NT2/D1 (cell line): ENCODE data around the gene HOXB7.

Experiments used
- DNase-seq: peaks from one replicate; pipeline ENCODE4 v3.0.0-alpha.2; 2011; ENCODE audit warnings: low read depth, low spot score
- H3K27me3 ChIP-seq: 2 replicates; pipeline ENCODE4 v1.6.0; 2011; ENCODE audit warnings: mild to moderate bottlenecking; ENCODE audit not compliant: insufficient read length, insufficient read depth
- H3K36me3 ChIP-seq: 2 replicates; pipeline ENCODE4 v1.6.1; 2011; ENCODE audit warnings: mild to moderate bottlenecking, low read length, mixed read lengths; ENCODE audit not compliant: insufficient read depth, insufficient read length
- H3K4me1 ChIP-seq: 2 replicates; pipeline ENCODE4 v1.5.1; 2011; ENCODE audit not compliant: insufficient read depth, insufficient read length
- H3K4me3 ChIP-seq: 2 replicates; pipeline ENCODE4 v1.5.1; 2011; ENCODE audit warnings: low read depth; ENCODE audit not compliant: insufficient read length
- H3K9ac ChIP-seq: 2 replicates; pipeline ENCODE4 v1.6.0; 2011; ENCODE audit warnings: low read depth; ENCODE audit not compliant: insufficient read length
- H3K9me3 ChIP-seq: 2 replicates; pipeline ENCODE4 v1.5.1; 2011; ENCODE audit warnings: mild to moderate bottlenecking, low read length; ENCODE audit not compliant: insufficient read depth
- SUZ12 ChIP-seq: IDR thresholded peaks from 2 replicates; pipeline ENCODE4 v1.6.1; 2011; ENCODE audit not compliant: insufficient read length, insufficient read depth; ENCODE audit errors: extremely low read depth
- YY1 ChIP-seq: IDR thresholded peaks from 2 replicates; pipeline ENCODE4 v1.6.1; 2011; ENCODE audit not compliant: insufficient read length, insufficient read depth
- ZNF274 ChIP-seq: IDR thresholded peaks from 2 replicates; pipeline ENCODE4 v1.6.1; 2011; ENCODE audit warnings: mild to moderate bottlenecking, low read depth, low read length

HOXB7 gene

DNA sequence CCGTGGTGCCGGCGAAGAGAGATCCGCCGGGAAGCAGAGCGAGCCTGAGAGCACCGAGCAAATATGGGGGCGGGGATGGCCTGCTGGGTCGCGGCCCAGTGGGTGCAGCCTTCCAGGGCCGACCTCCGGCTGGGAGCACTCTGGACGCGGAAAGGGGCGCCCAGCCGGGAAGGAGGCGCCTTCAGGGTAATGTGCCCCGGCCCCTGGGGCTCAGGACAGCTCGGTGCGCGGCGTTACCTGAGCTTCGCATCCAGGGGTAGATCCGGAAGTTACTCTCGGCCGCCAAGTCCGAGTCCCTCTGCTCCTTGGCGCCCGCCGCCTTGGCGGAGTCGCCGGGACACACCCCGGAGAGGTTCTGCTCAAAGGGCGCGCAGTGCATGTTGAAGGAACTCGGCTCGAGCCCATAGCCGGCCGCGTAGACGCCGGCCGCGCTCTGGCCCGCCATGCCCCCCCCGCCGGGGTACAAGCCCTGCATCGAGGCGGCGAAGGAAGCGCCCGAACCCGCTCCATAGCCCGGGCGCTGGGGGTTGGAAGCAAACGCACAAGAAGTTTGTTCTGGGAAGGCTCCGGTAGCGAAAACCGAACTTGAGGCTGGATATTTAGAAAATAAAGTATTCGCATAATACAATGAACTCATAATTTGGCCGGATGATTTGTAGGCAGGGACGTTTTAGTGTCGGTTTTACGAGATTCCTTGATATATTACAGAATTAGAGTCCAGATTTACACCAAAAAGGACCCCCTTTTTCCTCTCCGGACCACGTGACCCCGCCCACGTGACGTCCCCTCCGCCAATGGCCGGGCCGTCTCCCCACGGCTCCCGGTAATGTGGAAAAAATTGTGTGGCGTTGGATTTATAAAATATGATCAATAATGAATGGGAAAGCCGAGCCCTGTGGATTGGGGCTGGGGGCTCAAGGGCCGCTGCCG, at the start of gene HOXB7:
Gene HOXB7, minus strand, starts transcription at position 736 of the 930 bp plus-strand sequence. Its CDS starts 99 bp downstream, at position 637.
- peak within 1 kb of the TSS; percentile 46 for H3K4me3 ChIP-seq
- no peak for DNase-seq
- peaks cover 98% of the 10 kb centered on the region for H3K27me3 ChIP-seq

DNA sequence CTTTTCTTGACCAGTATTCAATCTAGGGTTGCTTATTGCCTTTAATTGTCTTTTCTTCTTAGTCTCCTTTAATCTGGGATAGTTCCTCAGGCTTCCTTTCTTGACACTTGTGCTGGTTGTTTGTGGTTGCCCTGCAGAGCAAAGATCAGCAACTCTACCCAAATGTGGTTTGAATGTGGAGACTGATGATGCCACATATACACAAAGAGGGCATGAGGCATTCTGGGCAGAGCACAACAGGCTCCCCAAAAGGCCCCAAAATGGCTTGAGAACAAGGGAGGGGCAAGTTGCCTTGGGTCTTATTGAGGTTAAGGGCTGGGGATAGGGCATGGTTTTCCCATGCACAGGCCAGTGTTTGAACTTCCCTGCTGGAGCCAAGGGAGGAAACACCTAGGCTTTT, 45.1 kb upstream of the HOXB7 start:
- H3K36me3 ChIP-seq: no peaks in the 10 kb centered on the region
- no peaks in the 10 kb centered on the region for H3K4me1 ChIP-seq
- H3K9me3 ChIP-seq: no peaks in the 10 kb centered on the region
- TF ChIP-seq ZNF274 (no peak), SUZ12 (no peak), YY1 (no peak)
- peaks cover 2% of the 10 kb centered on the region for H3K27me3 ChIP-seq
- no peak overlapping the region for H3K4me3 ChIP-seq
- H3K9ac ChIP-seq: no peak overlapping the region
- DNase-seq: no peak

More for the DNA sequence above, at the start of gene HOXB7:
- no peaks in the 10 kb centered on the region for H3K9me3 ChIP-seq
- H3K9ac ChIP-seq: peak within 1 kb of the TSS; percentile 50
- no peaks in the 10 kb centered on the region for H3K36me3 ChIP-seq
- TF ChIP-seq ZNF274 (no peak), YY1 (no peak), SUZ12 (peak; percentile 92)
- H3K4me1 ChIP-seq: peaks cover 5% of the 10 kb centered on the region

DNA sequence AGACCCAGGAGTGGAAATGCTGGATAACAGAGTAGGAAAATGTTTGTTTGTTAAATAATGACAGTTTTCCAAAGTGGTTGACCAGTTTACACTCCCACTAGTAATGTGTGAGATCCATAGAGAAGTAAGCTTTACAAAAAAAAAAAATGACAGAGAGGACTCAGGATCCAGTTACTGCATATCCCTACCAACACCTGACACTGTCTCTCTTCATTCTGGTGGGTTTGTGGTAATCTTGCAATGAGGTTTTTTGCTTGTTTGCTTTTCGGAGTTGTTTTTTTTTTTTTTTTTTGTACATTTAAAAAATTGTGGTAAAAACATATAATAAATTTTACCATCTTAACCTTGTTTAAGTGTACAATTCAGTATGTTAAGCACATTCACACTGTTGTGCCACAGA, 38.9 kb upstream of the HOXB7 start:
- Histone ChIP-seq H3K36me3 (no peaks in the 10 kb centered on the region), H3K9me3 (no peaks in the 10 kb centered on the region), H3K27me3 (peaks cover 5% of the 10 kb centered on the region), H3K4me3 (no peak overlapping the region), H3K9ac (no peak overlapping the region), H3K4me1 (peaks cover 4% of the 10 kb centered on the region)
- no peak for TF ChIP-seq YY1
- no peak for DNase-seq

DNA sequence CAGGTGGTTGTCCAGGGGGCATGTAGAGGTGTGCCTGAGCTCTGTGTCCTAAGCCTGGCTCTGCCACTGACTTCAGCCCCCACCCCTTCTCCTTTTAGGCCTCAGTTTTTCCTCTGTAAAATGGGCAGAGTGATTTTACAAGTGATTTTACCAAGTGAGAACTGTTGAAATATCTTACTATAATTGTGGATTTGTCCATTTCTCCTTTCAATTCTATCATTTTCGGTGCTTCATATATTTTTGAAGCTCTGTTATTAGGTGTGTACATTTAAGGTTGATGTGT, 37.1 kb upstream of the HOXB7 start:
- Histone ChIP-seq H3K36me3 (peaks cover 8% of the 10 kb centered on the region), H3K9me3 (no peaks in the 10 kb centered on the region), H3K27me3 (peaks cover 5% of the 10 kb centered on the region), H3K4me3 (peak overlapping the region; percentile 77), H3K4me1 (peaks cover 5% of the 10 kb centered on the region), H3K9ac (peak overlapping the region; percentile 93)
- no peak for DNase-seq
- TF ChIP-seq YY1 (no peak), ZNF274 (no peak), SUZ12 (no peak)

DNA sequence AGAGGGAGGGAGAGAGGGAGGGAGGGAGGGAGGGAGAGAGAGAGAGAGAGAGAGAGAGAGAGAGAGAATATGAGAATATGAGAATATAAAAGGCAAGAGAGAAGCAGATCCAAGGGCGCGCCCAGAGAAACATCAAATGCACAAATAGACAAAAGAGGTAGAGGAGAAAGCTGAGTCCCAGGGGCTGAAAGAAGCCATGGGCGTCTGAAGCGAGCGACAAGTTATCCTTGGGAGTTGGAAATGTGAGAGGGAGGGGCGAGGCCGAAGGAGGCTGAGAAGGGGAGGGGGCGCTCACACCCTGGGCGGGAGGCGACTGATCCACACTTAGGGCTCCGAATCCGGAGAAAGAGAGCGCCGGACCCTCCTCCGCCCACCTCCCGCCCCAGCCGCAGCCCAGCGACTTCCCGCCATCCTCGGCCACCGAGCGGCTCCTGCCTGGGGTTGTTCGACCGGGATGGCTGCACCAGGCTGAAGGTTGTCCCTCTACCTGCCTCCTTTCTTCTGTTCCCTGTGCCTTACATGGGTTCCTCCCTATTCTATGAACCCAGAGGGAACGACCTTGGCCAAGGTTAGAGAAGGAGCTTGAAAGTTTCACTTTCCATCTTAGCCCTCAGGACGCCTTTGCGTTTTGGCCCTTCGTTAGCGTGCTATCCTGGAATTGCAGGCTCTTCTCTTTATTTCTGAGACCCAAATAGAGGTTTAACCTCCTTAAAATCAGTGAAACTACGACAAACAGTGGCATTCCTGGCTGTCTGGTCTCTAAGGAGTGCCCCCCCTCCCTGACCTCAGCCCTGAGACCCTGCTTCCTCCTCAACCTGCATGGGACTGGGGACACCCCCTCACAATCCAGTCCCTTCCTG, 36.5 kb upstream of the HOXB7 start:
- H3K9me3 ChIP-seq: peaks cover 4% of the 10 kb centered on the region; the same call in 1 of the 2 replicates
- peak overlapping the region; percentile 93 for H3K9ac ChIP-seq
- H3K27me3 ChIP-seq: peaks cover 5% of the 10 kb centered on the region
- peak overlapping the region; percentile 77 for H3K4me3 ChIP-seq
- TF ChIP-seq YY1 (no peak), SUZ12 (no peak), ZNF274 (no peak)
- H3K36me3 ChIP-seq: peaks cover 13% of the 10 kb centered on the region
- peaks cover 8% of the 10 kb centered on the region for H3K4me1 ChIP-seq
- DNase-seq: no peak

DNA sequence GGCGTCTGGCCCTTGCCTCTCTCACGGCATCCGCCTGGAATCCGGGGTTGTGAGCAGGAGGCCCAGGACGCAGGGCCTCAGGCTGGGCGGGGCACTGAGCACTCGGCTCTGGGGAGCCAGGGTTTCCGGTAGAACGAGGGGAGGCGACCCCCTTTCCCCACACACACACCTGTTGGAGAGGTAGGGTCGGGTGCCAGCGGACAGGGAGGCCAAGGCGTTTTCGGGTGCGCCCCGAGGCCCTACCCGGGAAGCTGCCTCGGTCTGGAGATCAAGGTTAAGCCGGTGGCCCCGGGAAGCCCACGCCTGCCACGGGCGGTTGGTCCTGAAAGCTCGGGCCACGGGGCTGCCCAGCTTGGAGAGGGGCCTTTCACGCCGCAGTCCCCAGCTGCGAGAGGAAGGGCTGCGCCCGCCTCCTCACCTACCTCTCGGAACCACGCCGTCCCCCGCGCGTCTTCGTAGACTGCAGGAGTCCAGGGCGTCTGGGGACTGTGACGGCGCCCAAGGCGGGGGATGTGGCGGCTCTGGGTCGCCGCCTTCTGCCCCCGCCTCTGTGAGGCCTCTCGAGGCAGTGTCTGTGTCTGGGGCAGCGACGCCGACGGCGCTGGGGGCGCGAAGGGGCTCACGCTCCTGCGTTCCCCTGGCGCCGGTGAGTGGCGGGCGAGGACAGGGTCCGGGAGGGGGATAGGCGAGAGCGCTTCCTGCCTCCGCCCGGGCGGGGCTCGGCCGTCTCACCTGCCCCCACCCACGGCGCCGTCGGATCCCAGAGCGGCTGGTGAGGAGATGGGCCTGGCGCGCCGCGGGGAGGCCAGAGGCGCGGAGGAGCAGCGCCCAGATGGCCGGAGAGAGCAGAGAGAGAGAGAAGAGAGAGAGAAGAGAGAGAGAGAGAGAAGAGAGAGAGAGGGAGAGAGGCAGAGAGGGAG, 35.6 kb upstream of the HOXB7 start:
- H3K9ac ChIP-seq: peak overlapping the region; percentile 93
- H3K27me3 ChIP-seq: peaks cover 5% of the 10 kb centered on the region
- peaks cover 5% of the 10 kb centered on the region; the same call in 1 of the 2 replicates for H3K9me3 ChIP-seq
- peak overlapping the region; percentile 77 for H3K4me3 ChIP-seq
- TF ChIP-seq YY1: no peak
- TF ChIP-seq SUZ12: no peak
- TF ChIP-seq ZNF274: no peak
- DNase-seq: no peak
- peaks cover 8% of the 10 kb centered on the region for H3K4me1 ChIP-seq
- peaks cover 21% of the 10 kb centered on the region for H3K36me3 ChIP-seq
